Neural cell (in vitro differentiated cells): ENCODE data around the gene ASIC2.

ENCODE experiments used
- EP300 ChIP-seq: fragments of 450-650 bp; conservative IDR thresholded peaks from 2 replicates; pipeline ENCODE4 v1.6.1; 2014; ENCODE audit warnings: antibody characterized with exemption, mild to moderate bottlenecking, moderate library complexity; ENCODE audit not compliant: poor library complexity, severe bottlenecking
- POLR2AphosphoS5 ChIP-seq: IDR thresholded peaks from 2 replicates; pipeline ENCODE4 v1.6.1; 2012
- RAD21 ChIP-seq: fragments of 450-650 bp; conservative IDR thresholded peaks from 2 replicates; pipeline ENCODE4 v1.6.1; 2014; ENCODE audit warnings: antibody characterized with exemption, mild to moderate bottlenecking, moderate library complexity
- TAF1 ChIP-seq: IDR thresholded peaks from 2 replicates; pipeline ENCODE4 v1.6.1; 2012; ENCODE audit warnings: low read depth
- TF ChIP-seq, protein P1 (sequence below): fragments of 450-650 bp; IDR thresholded peaks from 2 replicates; pipeline ENCODE4 v1.5.1; 2014; ENCODE audit warnings: antibody characterized with exemption, mild to moderate bottlenecking, moderate library complexity; ENCODE audit not compliant: poor library complexity, severe bottlenecking

DNA sequence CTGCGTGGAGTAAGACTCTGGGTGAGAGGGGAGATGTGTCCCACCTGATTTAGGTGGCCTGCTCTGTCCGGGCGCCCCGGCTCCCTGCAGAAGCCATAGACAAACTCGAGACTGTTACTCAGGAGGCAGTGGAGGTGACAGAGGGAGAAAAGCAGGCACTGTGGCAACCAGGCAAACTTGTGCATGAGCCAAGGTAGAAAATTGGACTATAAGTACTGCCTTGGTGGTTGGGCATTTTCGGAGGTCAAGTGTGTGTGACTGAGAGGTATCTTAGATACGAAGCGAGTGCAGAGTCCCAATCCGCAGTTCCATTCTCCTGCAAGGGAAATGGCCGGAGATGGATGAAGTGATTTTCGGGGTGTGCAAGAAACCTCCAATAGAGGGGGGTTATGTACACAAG, 328.6 kb downstream of the ASIC2 start:
- TF ChIP-seq, protein P1, sequence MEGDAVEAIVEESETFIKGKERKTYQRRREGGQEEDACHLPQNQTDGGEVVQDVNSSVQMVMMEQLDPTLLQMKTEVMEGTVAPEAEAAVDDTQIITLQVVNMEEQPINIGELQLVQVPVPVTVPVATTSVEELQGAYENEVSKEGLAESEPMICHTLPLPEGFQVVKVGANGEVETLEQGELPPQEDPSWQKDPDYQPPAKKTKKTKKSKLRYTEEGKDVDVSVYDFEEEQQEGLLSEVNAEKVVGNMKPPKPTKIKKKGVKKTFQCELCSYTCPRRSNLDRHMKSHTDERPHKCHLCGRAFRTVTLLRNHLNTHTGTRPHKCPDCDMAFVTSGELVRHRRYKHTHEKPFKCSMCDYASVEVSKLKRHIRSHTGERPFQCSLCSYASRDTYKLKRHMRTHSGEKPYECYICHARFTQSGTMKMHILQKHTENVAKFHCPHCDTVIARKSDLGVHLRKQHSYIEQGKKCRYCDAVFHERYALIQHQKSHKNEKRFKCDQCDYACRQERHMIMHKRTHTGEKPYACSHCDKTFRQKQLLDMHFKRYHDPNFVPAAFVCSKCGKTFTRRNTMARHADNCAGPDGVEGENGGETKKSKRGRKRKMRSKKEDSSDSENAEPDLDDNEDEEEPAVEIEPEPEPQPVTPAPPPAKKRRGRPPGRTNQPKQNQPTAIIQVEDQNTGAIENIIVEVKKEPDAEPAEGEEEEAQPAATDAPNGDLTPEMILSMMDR, result no peak
- TF ChIP-seq POLR2AphosphoS5 (no peak), RAD21 (no peak), TAF1 (no peak), EP300 (no peak)
